ENCODE data around the gene GPR119. TPM values are rescaled to one million over a fixed set of nuclear protein-coding genes. Genes with fewer than 3 reads are reported as not detected.

Gene GPR119
- polyA plus RNA-seq, 6 donors from 2014 or later, result not detected

Other genes starting within 250 kb of the GPR119 start
- 10 to 100 TPM; 13.6 to 24.2 (median 20.3) TPM for gene AIFM1, start 219.8 kb downstream of the GPR119 start, polyA plus RNA-seq (ENCODE audit: low read depth in 6 of 6)
- gene RAB33A, start 213.7 kb downstream of the GPR119 start, polyA plus RNA-seq (ENCODE audit: low read depth in 6 of 6), result 1 to 10 TPM in 4 of 6 donors, under 1 TPM in 1, not detected in 1; 0.69 to 2.2 (median 1.9) TPM
- gene ZNF280C, start 116.8 kb downstream of the GPR119 start, polyA plus RNA-seq (ENCODE audit: low read depth in 6 of 6), result 1 to 10 TPM; 3.0 to 6.9 (median 3.4) TPM
- gene SLC25A14, start 45.8 kb downstream of the GPR119 start, polyA plus RNA-seq (ENCODE audit: low read depth in 6 of 6), result 1 to 10 TPM; 5.1 to 9.0 (median 7.7) TPM
- gene RBMX2, start 16.3 kb upstream of the GPR119 start, polyA plus RNA-seq (ENCODE audit: low read depth in 6 of 6), result 10 to 100 TPM; 11.5 to 26.4 (median 23.0) TPM